NCI-H526 treated with DMSO at 0.1 percent for 48 hours (cell line): Measurements from ENCODE around the gene AP2A1.

Experiments
- DNase-seq: peaks from one replicate; lab custom pipeline; 2025; lab: John Stamatoyannopoulos, UW

Gene AP2A1

GRCh38 chr19:49793561-49793840, 26.7 kb downstream of the AP2A1 start:
- DNase-seq: no peak

- no peak for DNase-seq
These were observed 28.8 kb downstream of the AP2A1 start for GRCh38 chr19:49795615-49796014.

GRCh38 chr19:49798574-49798973, 31.8 kb downstream of the AP2A1 start:
- no peak for DNase-seq

- DNase-seq: no peak
These were observed 32.5 kb downstream of the AP2A1 start for GRCh38 chr19:49799271-49799797.

- no peak for DNase-seq
These were observed 33.1 kb downstream of the AP2A1 start for GRCh38 chr19:49799798-49800376.

- DNase-seq: no peak
These were observed 34.0 kb downstream of the AP2A1 start for GRCh38 chr19:49800771-49801170.

GRCh38 chr19:49801401-49801888, 34.6 kb downstream of the AP2A1 start:
- no peak for DNase-seq

- no peak for DNase-seq
These were observed 35.3 kb downstream of the AP2A1 start for GRCh38 chr19:49801966-49802661.

GRCh38 chr19:49802836-49803528, 36.2 kb downstream of the AP2A1 start:
- no peak for DNase-seq

GRCh38 chr19:49803529-49803856, 36.7 kb downstream of the AP2A1 start:
- DNase-seq: no peak

GRCh38 chr19:49805822-49806619, 39.2 kb downstream of the AP2A1 start:
- DNase-seq: no peak

GRCh38 chr19:49806620-49806959, 39.8 kb downstream of the AP2A1 start:
- DNase-seq: no peak

- no peak for DNase-seq
These were observed 40.5 kb downstream of the AP2A1 start for GRCh38 chr19:49807058-49807903.

- no peak for DNase-seq
These were observed 41.3 kb downstream of the AP2A1 start for GRCh38 chr19:49807904-49808675.

- DNase-seq: peak; percentile 75
These were observed 41.9 kb downstream of the AP2A1 start for GRCh38 chr19:49808711-49809159.

- DNase-seq: peak; percentile 12
These were observed 42.5 kb downstream of the AP2A1 start for GRCh38 chr19:49809160-49809940.

GRCh38 chr19:49809941-49810389, 43.2 kb downstream of the AP2A1 start:
- no peak for DNase-seq

GRCh38 chr19:49811328-49811727, 44.5 kb downstream of the AP2A1 start:
- DNase-seq: no peak

GRCh38 chr19:49812452-49812996, 45.7 kb downstream of the AP2A1 start:
- DNase-seq: no peak
